Measurements from ENCODE around the gene ACOT13.
A peak's percentile ranks its signal among the peaks of the same experiment; 100 is the strongest.
"Not testable (repeated sequence)": the region's sequence is repeated elsewhere in the genome, so short reads cannot be mapped to it uniquely, and the experiment has no call there.

ACOT13 gene

GRCh38 chr6:24666641-24667377 lies at the start of gene ACOT13, which contains the start of gene TDP2:
Gene ACOT13 (plus strand): TSS chr6:24667077. CDS start chr6:24667264, 187 bp downstream.
Gene TDP2 (minus strand): TSS chr6:24666899. CDS start chr6:24666862, 37 bp downstream.
- H3K4me3 ChIP-seq (ENCODE audit: low read depth, low read length), result peak within 1 kb of the TSS; percentile 93
- H3K4me1 ChIP-seq (ENCODE audit: control insufficient read depth, insufficient read depth, low read length), result 0 out of 2 replicates have a peak, but pooled peaks cover 7% of the 10 kb centered on the region
- peaks cover 47% of the 10 kb centered on the region for H3K36me3 ChIP-seq (ENCODE audit: control insufficient read depth, insufficient read depth, low read length)
- peak within 1 kb of the TSS; percentile 85 for H3K27ac ChIP-seq (ENCODE audit: low read depth, low read length)
- H3K9ac ChIP-seq (ENCODE audit: low read length), result peak within 1 kb of the TSS; percentile 97
- H3K9me3 ChIP-seq (ENCODE audit: control insufficient read depth, insufficient read depth, low read depth, low read length), result peaks cover 28% of the 10 kb centered on the region
- no peaks in the 10 kb centered on the region for H3K27me3 ChIP-seq (ENCODE audit: control insufficient read depth, insufficient read depth, low read length)

- H3K9me3 ChIP-seq (ENCODE audit: control insufficient read depth, insufficient read depth, low read depth, low read length), result no peaks in the 10 kb centered on the region
- H3K4me3 ChIP-seq (ENCODE audit: low read depth, low read length), result no peak overlapping the region
- H3K9ac ChIP-seq (ENCODE audit: low read length), result no peak overlapping the region
- H3K27me3 ChIP-seq (ENCODE audit: control insufficient read depth, insufficient read depth, low read length), result no peaks in the 10 kb centered on the region
- no peak overlapping the region for H3K27ac ChIP-seq (ENCODE audit: low read depth, low read length)
- no peaks in the 10 kb centered on the region for H3K4me1 ChIP-seq (ENCODE audit: control insufficient read depth, insufficient read depth, low read length)
- H3K36me3 ChIP-seq (ENCODE audit: control insufficient read depth, insufficient read depth, low read length), result no peaks in the 10 kb centered on the region
Measured at GRCh38 chr6:24619661-24620060, 47.2 kb upstream of the ACOT13 start.

- Histone ChIP-seq H3K36me3 (ENCODE audit: control insufficient read depth, insufficient read depth, low read length) (no peaks in the 10 kb centered on the region), H3K27ac (ENCODE audit: low read depth, low read length) (no peak overlapping the region), H3K27me3 (ENCODE audit: control insufficient read depth, insufficient read depth, low read length) (no peaks in the 10 kb centered on the region), H3K4me3 (ENCODE audit: low read depth, low read length) (no peak overlapping the region), H3K4me1 (ENCODE audit: control insufficient read depth, insufficient read depth, low read length) (no peaks in the 10 kb centered on the region), H3K9ac (ENCODE audit: low read length) (no peak overlapping the region), H3K9me3 (ENCODE audit: control insufficient read depth, insufficient read depth, low read depth, low read length) (no peaks in the 10 kb centered on the region)
Measured at GRCh38 chr6:24620637-24621036, 46.2 kb upstream of the ACOT13 start.

GRCh38 chr6:24621626-24622289 lies 45.1 kb upstream of the ACOT13 start:
- no peaks in the 10 kb centered on the region for H3K36me3 ChIP-seq (ENCODE audit: control insufficient read depth, insufficient read depth, low read length)
- no peaks in the 10 kb centered on the region for H3K27me3 ChIP-seq (ENCODE audit: control insufficient read depth, insufficient read depth, low read length)
- H3K9me3 ChIP-seq (ENCODE audit: control insufficient read depth, insufficient read depth, low read depth, low read length), result no peaks in the 10 kb centered on the region
- no peak overlapping the region for H3K9ac ChIP-seq (ENCODE audit: low read length)
- H3K4me1 ChIP-seq (ENCODE audit: control insufficient read depth, insufficient read depth, low read length), result no peaks in the 10 kb centered on the region
- no peak overlapping the region for H3K27ac ChIP-seq (ENCODE audit: low read depth, low read length)
- H3K4me3 ChIP-seq (ENCODE audit: low read depth, low read length), result no peak overlapping the region

GRCh38 chr6:24630856-24631505 lies 35.9 kb upstream of the ACOT13 start:
- Histone ChIP-seq H3K36me3 (ENCODE audit: control insufficient read depth, insufficient read depth, low read length) (no peaks in the 10 kb centered on the region), H3K4me3 (ENCODE audit: low read depth, low read length) (no peak overlapping the region), H3K9me3 (ENCODE audit: control insufficient read depth, insufficient read depth, low read depth, low read length) (no peaks in the 10 kb centered on the region), H3K4me1 (ENCODE audit: control insufficient read depth, insufficient read depth, low read length) (peaks cover 12% of the 10 kb centered on the region), H3K9ac (ENCODE audit: low read length) (no peak overlapping the region), H3K27me3 (ENCODE audit: control insufficient read depth, insufficient read depth, low read length) (no peaks in the 10 kb centered on the region), H3K27ac (ENCODE audit: low read depth, low read length) (no peak overlapping the region)

GRCh38 chr6:24631671-24632070 lies 35.2 kb upstream of the ACOT13 start:
- Histone ChIP-seq H3K9ac (ENCODE audit: low read length) (no peak overlapping the region), H3K27ac (ENCODE audit: low read depth, low read length) (no peak overlapping the region), H3K9me3 (ENCODE audit: control insufficient read depth, insufficient read depth, low read depth, low read length) (no peaks in the 10 kb centered on the region), H3K4me3 (ENCODE audit: low read depth, low read length) (no peak overlapping the region), H3K4me1 (ENCODE audit: control insufficient read depth, insufficient read depth, low read length) (peaks cover 12% of the 10 kb centered on the region), H3K27me3 (ENCODE audit: control insufficient read depth, insufficient read depth, low read length) (no peaks in the 10 kb centered on the region), H3K36me3 (ENCODE audit: control insufficient read depth, insufficient read depth, low read length) (no peaks in the 10 kb centered on the region)

- no peaks in the 10 kb centered on the region for H3K36me3 ChIP-seq (ENCODE audit: control insufficient read depth, insufficient read depth, low read length)
- no peaks in the 10 kb centered on the region for H3K27me3 ChIP-seq (ENCODE audit: control insufficient read depth, insufficient read depth, low read length)
- H3K4me3 ChIP-seq (ENCODE audit: low read depth, low read length), result no peak overlapping the region
- H3K27ac ChIP-seq (ENCODE audit: low read depth, low read length), result no peak overlapping the region
- no peak overlapping the region for H3K9ac ChIP-seq (ENCODE audit: low read length)
- peaks cover 12% of the 10 kb centered on the region for H3K4me1 ChIP-seq (ENCODE audit: control insufficient read depth, insufficient read depth, low read length)
- H3K9me3 ChIP-seq (ENCODE audit: control insufficient read depth, insufficient read depth, low read depth, low read length), result no peaks in the 10 kb centered on the region
Measured at GRCh38 chr6:24632573-24632972, 34.3 kb upstream of the ACOT13 start.

GRCh38 chr6:24636681-24637080 lies 30.2 kb upstream of the ACOT13 start:
- no peak overlapping the region for H3K27ac ChIP-seq (ENCODE audit: low read depth, low read length)
- no peaks in the 10 kb centered on the region for H3K9me3 ChIP-seq (ENCODE audit: control insufficient read depth, insufficient read depth, low read depth, low read length)
- no peaks in the 10 kb centered on the region for H3K36me3 ChIP-seq (ENCODE audit: control insufficient read depth, insufficient read depth, low read length)
- H3K4me3 ChIP-seq (ENCODE audit: low read depth, low read length), result no peak overlapping the region
- H3K27me3 ChIP-seq (ENCODE audit: control insufficient read depth, insufficient read depth, low read length), result no peaks in the 10 kb centered on the region
- peaks cover 2% of the 10 kb centered on the region; the same call in 1 of the 2 replicates for H3K4me1 ChIP-seq (ENCODE audit: control insufficient read depth, insufficient read depth, low read length)
- no peak overlapping the region for H3K9ac ChIP-seq (ENCODE audit: low read length)

GRCh38 chr6:24640166-24640565 lies 26.7 kb upstream of the ACOT13 start:
- Histone ChIP-seq H3K27me3 (ENCODE audit: control insufficient read depth, insufficient read depth, low read length) (peaks cover 15% of the 10 kb centered on the region), H3K4me3 (ENCODE audit: low read depth, low read length) (no peak overlapping the region), H3K9ac (ENCODE audit: low read length) (no peak overlapping the region), H3K4me1 (ENCODE audit: control insufficient read depth, insufficient read depth, low read length) (0 out of 2 replicates have a peak, but pooled peaks cover 2% of the 10 kb centered on the region), H3K27ac (ENCODE audit: low read depth, low read length) (no peak overlapping the region), H3K9me3 (ENCODE audit: control insufficient read depth, insufficient read depth, low read depth, low read length) (no peaks in the 10 kb centered on the region), H3K36me3 (ENCODE audit: control insufficient read depth, insufficient read depth, low read length) (no peaks in the 10 kb centered on the region)

- not testable (repeated sequence) for H3K4me1 ChIP-seq (ENCODE audit: control insufficient read depth, insufficient read depth, low read length); H3K9me3 ChIP-seq (ENCODE audit: control insufficient read depth, insufficient read depth, low read depth, low read length); H3K4me3 ChIP-seq (ENCODE audit: low read depth, low read length); H3K27ac ChIP-seq (ENCODE audit: low read depth, low read length); H3K36me3 ChIP-seq (ENCODE audit: control insufficient read depth, insufficient read depth, low read length); H3K9ac ChIP-seq (ENCODE audit: low read length)
- peaks cover 20% of the 10 kb centered on the region for H3K27me3 ChIP-seq (ENCODE audit: control insufficient read depth, insufficient read depth, low read length)
Measured at GRCh38 chr6:24640631-24641030, 26.2 kb upstream of the ACOT13 start.

GRCh38 chr6:24642061-24642460 lies 24.8 kb upstream of the ACOT13 start:
- Histone ChIP-seq H3K27ac (ENCODE audit: low read depth, low read length) (no peak overlapping the region), H3K4me3 (ENCODE audit: low read depth, low read length) (no peak overlapping the region), H3K9ac (ENCODE audit: low read length) (no peak overlapping the region), H3K4me1 (ENCODE audit: control insufficient read depth, insufficient read depth, low read length) (peaks cover 8% of the 10 kb centered on the region; the same call in 1 of the 2 replicates), H3K36me3 (ENCODE audit: control insufficient read depth, insufficient read depth, low read length) (no peaks in the 10 kb centered on the region), H3K27me3 (ENCODE audit: control insufficient read depth, insufficient read depth, low read length) (peaks cover 21% of the 10 kb centered on the region), H3K9me3 (ENCODE audit: control insufficient read depth, insufficient read depth, low read depth, low read length) (no peaks in the 10 kb centered on the region)
